Stimulated activated CD4-positive, alpha-beta T cell treated with anti-CD3 and anti-CD28 coated beads, Interleukin-12 subunit alpha, Interleukin-12 subunit beta, amount 100 ng/mL, for 48 hours (primary cell): Measurements from ENCODE around the gene VAV1.
A peak's percentile ranks its signal among the peaks of the same experiment; 100 is the strongest.

Source experiments
- DNase-seq, 3 donors: peaks; one replicate each; pipeline ENCODE4 v3.0.0-alpha.2; 2020; ENCODE audit warnings: low read depth in 2 of 3, low spot score in 1 of 3

VAV1 gene

GRCh38 chr19:6887316-6887715 lies 114.8 kb downstream of the VAV1 start, which contains the start of gene ADGRE1:
Gene ADGRE1, plus strand, starts transcription at chr19:6887579. Its CDS starts 30 bp downstream, at chr19:6887609.
- DNase-seq = peak in 1 of 3 donors; percentile 20

- no peak for DNase-seq
Measured at GRCh38 chr19:6888967-6889366, 116.5 kb downstream of the VAV1 start.

- no peak for DNase-seq
Measured at GRCh38 chr19:6890401-6890913, 117.9 kb downstream of the VAV1 start.

- DNase-seq = peak; percentile 19 to 38 (median 25)
Measured at GRCh38 chr19:6890938-6891337, 118.4 kb downstream of the VAV1 start.

- no peak for DNase-seq
Measured at GRCh38 chr19:6891761-6892385, 119.4 kb downstream of the VAV1 start.

- DNase-seq = no peak
Measured at GRCh38 chr19:6894313-6894712, 121.8 kb downstream of the VAV1 start.

- no peak for DNase-seq
Measured at GRCh38 chr19:6903446-6903845, 130.9 kb downstream of the VAV1 start.

GRCh38 chr19:6906559-6907060 lies 134.1 kb downstream of the VAV1 start:
- no peak for DNase-seq
